ENCODE results near the gene EFHC1.

DNA sequence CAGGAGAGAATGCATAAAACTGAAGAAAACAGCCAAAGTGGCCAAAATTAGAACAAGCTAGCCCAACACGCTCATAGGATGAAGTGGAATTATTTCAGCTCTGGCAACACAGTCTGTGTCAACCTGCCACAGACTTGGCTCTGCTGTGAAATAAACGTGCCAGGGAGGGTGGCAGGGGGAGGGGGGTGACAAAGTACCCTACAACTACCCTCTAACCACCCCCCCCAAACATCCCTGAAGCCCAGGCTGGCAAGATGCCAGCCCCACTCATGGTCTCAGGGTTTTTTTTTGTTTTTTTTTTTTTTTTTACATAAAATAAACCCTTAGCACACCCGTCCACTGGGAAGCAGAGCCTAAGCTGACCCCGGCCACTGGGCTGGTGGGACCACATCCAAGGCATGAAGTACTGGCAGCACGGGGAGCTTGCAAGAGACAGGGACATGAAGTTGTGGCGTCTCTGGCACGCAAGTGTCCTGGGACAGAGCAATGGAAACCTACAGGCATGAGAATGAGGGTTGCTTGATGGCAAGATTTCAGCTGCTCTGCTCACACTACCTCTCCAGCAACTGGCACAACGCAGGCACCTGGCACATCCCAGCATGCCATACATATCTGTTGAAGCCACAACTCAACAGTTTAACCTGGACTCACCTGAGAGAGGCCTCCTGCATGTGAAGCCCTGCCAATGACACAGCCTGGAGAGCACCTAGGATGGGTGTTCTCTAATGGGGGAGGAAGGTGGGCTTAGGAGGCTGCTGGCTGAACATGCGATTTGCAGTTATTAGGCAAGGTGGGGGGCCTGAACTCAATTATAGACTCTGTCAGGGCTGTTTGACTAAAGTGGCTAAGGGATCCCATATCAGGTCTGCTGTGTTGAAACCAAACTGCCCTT lies 80.3 kb downstream of the EFHC1 start:
- TF ChIP-seq CTCF (IDR thresholded peaks at IDR 0.05; ENCODE audit: insufficient read depth, low read depth, low read length): no peak
- TF ChIP-seq EZH2 (IDR thresholded peaks at IDR 0.05; ENCODE audit: insufficient read depth, low read length): no peak

All from astrocyte (in vitro differentiated cells and primary cell).